ENCODE results near the gene PRKCA. TPM values are rescaled to one million over a fixed set of nuclear protein-coding genes. Genes with fewer than 3 reads are reported as not detected.

Gene PRKCA
- total RNA-seq, 1 experiment from 2014 or later = 20.7 TPM

GRCh38 chr17:66726371-66726770 is 424.0 kb downstream of the PRKCA start:
- CTCF ChIA-PET = interaction anchor here (0.6 to 3.4 kb wide), 7 partner anchors 14 to 710 kb away, joined by 3 to 32 read pairs (median 4); no protein-coding TSS in a partner anchor
- BruUV-seq (replicated peaks) = no TSS peak

GRCh38 chr17:66726846-66727245 is 424.4 kb downstream of the PRKCA start:
- no peak for TF ChIP-seq CTCF (IDR thresholded peaks at IDR 0.05; ENCODE audit: unreplicated experiment)
- BruUV-seq (replicated peaks) = no TSS peak
- ChIA-PET CTCF (interaction anchor here (0.6 to 3.4 kb wide), 13 partner anchors 8 to 526 kb away, joined by 3 to 32 read pairs (median 4); no protein-coding TSS in a partner anchor), POLR2A (no interaction called here)
- H3K36me3 Mint-ChIP-seq (ENCODE audit: insufficient read depth, unreplicated experiment) = no peaks in the 10 kb centered on the region
- no peaks in the 10 kb centered on the region for H3K9me3 Mint-ChIP-seq (ENCODE audit: unreplicated experiment)
- H3K27me3 Mint-ChIP-seq (ENCODE audit: insufficient read depth, unreplicated experiment) = no peaks in the 10 kb centered on the region
- H3K27ac Mint-ChIP-seq (ENCODE audit: low read depth, unreplicated experiment) = no peak overlapping the region
- H3K4me1 Mint-ChIP-seq (ENCODE audit: insufficient read depth, unreplicated experiment) = no peaks in the 10 kb centered on the region
- no peak overlapping the region for H3K4me3 Mint-ChIP-seq (ENCODE audit: unreplicated experiment)
- no peak for DNase-seq (ENCODE audit: unreplicated experiment)
- intact Hi-C loops (cut with micrococcal nuclease) = loop anchor here (5.0 kb wide), 1 partner anchor 430 kb away; no protein-coding TSS in a partner anchor

More at GRCh38 chr17:66726371-66726770, 424.0 kb downstream of the PRKCA start:
- DNase-seq (ENCODE audit: unreplicated experiment) = no peak
- no peaks in the 10 kb centered on the region for H3K27me3 Mint-ChIP-seq (ENCODE audit: insufficient read depth, unreplicated experiment)
- POLR2A ChIA-PET = no interaction called here
- H3K4me3 Mint-ChIP-seq (ENCODE audit: unreplicated experiment) = no peak overlapping the region
- no peak overlapping the region for H3K27ac Mint-ChIP-seq (ENCODE audit: low read depth, unreplicated experiment)
- intact Hi-C loops (cut with micrococcal nuclease) = loop anchor here (5.0 kb wide), 1 partner anchor 431 kb away; no protein-coding TSS in a partner anchor
- no peak for TF ChIP-seq CTCF (IDR thresholded peaks at IDR 0.05; ENCODE audit: unreplicated experiment)
- H3K9me3 Mint-ChIP-seq (ENCODE audit: unreplicated experiment) = no peaks in the 10 kb centered on the region
- H3K36me3 Mint-ChIP-seq (ENCODE audit: insufficient read depth, unreplicated experiment) = no peaks in the 10 kb centered on the region
- no peaks in the 10 kb centered on the region for H3K4me1 Mint-ChIP-seq (ENCODE audit: insufficient read depth, unreplicated experiment)

- DNase-seq (ENCODE audit: unreplicated experiment) = peak; percentile 54
- Mint-ChIP-seq H3K27me3 (ENCODE audit: insufficient read depth, unreplicated experiment) (no peaks in the 10 kb centered on the region), H3K36me3 (ENCODE audit: insufficient read depth, unreplicated experiment) (no peaks in the 10 kb centered on the region), H3K4me1 (ENCODE audit: insufficient read depth, unreplicated experiment) (no peaks in the 10 kb centered on the region), H3K9me3 (ENCODE audit: unreplicated experiment) (no peaks in the 10 kb centered on the region), H3K27ac (ENCODE audit: low read depth, unreplicated experiment) (no peak overlapping the region), H3K4me3 (ENCODE audit: unreplicated experiment) (no peak overlapping the region)
- no TSS peak for BruUV-seq (replicated peaks)
- intact Hi-C loops (cut with micrococcal nuclease) = loop anchor here (5.0 kb wide), 1 partner anchor 429 kb away; no protein-coding TSS in a partner anchor
- CTCF ChIA-PET = interaction anchor here (0.5 to 3.4 kb wide), 28 partner anchors 9 to 1384 kb away, joined by 3 to 32 read pairs (median 4); no protein-coding TSS in a partner anchor
- POLR2A ChIA-PET = interaction anchor here (0.9 kb wide), 1 partner anchor 150 kb away, joined by 5 read pairs; no protein-coding TSS in a partner anchor
- TF ChIP-seq CTCF (IDR thresholded peaks at IDR 0.05; ENCODE audit: unreplicated experiment) = peak; percentile 60
Measured at GRCh38 chr17:66727634-66728570, 425.5 kb downstream of the PRKCA start.

GRCh38 chr17:66730461-66730923 is 428.1 kb downstream of the PRKCA start:
- H3K27me3 Mint-ChIP-seq (ENCODE audit: insufficient read depth, unreplicated experiment) = no peaks in the 10 kb centered on the region
- H3K36me3 Mint-ChIP-seq (ENCODE audit: insufficient read depth, unreplicated experiment) = no peaks in the 10 kb centered on the region
- intact Hi-C loops (cut with micrococcal nuclease) = no loop called here
- no peak overlapping the region for H3K27ac Mint-ChIP-seq (ENCODE audit: low read depth, unreplicated experiment)
- TF ChIP-seq CTCF (IDR thresholded peaks at IDR 0.05; ENCODE audit: unreplicated experiment) = no peak
- H3K9me3 Mint-ChIP-seq (ENCODE audit: unreplicated experiment) = no peaks in the 10 kb centered on the region
- ChIA-PET CTCF (no interaction called here), POLR2A (no interaction called here)
- no peak overlapping the region for H3K4me3 Mint-ChIP-seq (ENCODE audit: unreplicated experiment)
- H3K4me1 Mint-ChIP-seq (ENCODE audit: insufficient read depth, unreplicated experiment) = no peaks in the 10 kb centered on the region
- no peak for DNase-seq (ENCODE audit: unreplicated experiment)
- BruUV-seq (replicated peaks) = no TSS peak

Data from MCF 10A (cell line).